K562 (cell line): Measurements from ENCODE around the gene CALHM4. TPM values are rescaled to one million over a fixed set of nuclear protein-coding genes. Genes with fewer than 3 reads are reported as not detected.

Experiments used
- ATAC-seq: fragments of 200-7000 bp; cut with Tn5 transposase; 3 replicates; pipeline ENCODE4 v1.9.1; 2020; ENCODE audit warnings: moderate library complexity
- BruUV-seq: library from RNA; stranded (reverse); fragments of 400-500 nt; replicated peaks from 2 replicates; lab custom pipeline; 2021; lab: Mats Ljungman, UMichigan
- CTCF ChIA-PET: fragments of 300-600 bp; formaldehyde crosslinking; extraction: SDS; loops from one replicate; lab custom pipeline; 2021; ENCODE audit warnings: low intra/inter-chr PET ratio; lab: Yijun Ruan, JAX
- POLR2A ChIA-PET: fragments of 300-600, 350-650 bp; sonication (Branson Sonifier 250); formaldehyde crosslinking; extraction: SDS; loops from one replicate; lab custom pipeline; 2021; ENCODE audit warnings: antibody characterized with exemption, inconsistent platforms; lab: Yijun Ruan, JAX
- DNase-seq, 4 experiments: peaks; one replicate each; pipeline versions ENCODE4 v3.0.0 to v3.0.0-alpha.2; 2011 to 2018; ENCODE audit warnings: low spot score in 3 of 4, mixed read lengths in 3 of 4; ENCODE audit errors: extremely low read depth in 1 of 4
- FAIRE-seq: peaks from 2 replicates; lab custom pipeline; 2011; peaks lifted over from hg19 to GRCh38; lab: Jason Lieb, UNC
- H2AFZ ChIP-seq: 2 replicates; pipeline ENCODE4 v1.6.0; 2011; ENCODE audit warnings: low read depth, low read length, control low read depth, inconsistent platforms
- H3K27ac ChIP-seq: fragments of 200-600 bp; 3 replicates; pipeline ENCODE4 v1.8.0; 2011; ENCODE audit warnings: low read depth, mild to moderate bottlenecking, control low read depth, inconsistent platforms, low read length, moderate library complexity, mixed read lengths; ENCODE audit errors: extremely low read depth
- H3K27me3 ChIP-seq, 2 experiments: fragments of 300-600 bp in 1 of 2; 2 replicates in 1 of 2; 3 replicates in 1 of 2; pipeline versions ENCODE4 v1.6.0 to v1.8.0; 2011; ENCODE audit warnings: inconsistent platforms in 2 of 2, low read length in 2 of 2, mild to moderate bottlenecking in 1 of 2, mixed read lengths in 1 of 2, moderate library complexity in 1 of 2; ENCODE audit not compliant: control insufficient read depth in 2 of 2, insufficient read depth in 2 of 2
- H3K36me3 ChIP-seq: fragments of 300-600 bp; 3 replicates; pipeline ENCODE4 v1.8.0; 2011; ENCODE audit warnings: mild to moderate bottlenecking, low read length, inconsistent platforms; ENCODE audit not compliant: control insufficient read depth, insufficient read depth
- H3K4me1 ChIP-seq, 2 experiments: fragments of 200-600 bp in 1 of 2; replicated peaks in 1 of 2; 2 replicates in 1 of 2; 3 replicates in 1 of 2; pipeline versions ENCODE4 v1.5.1 to v1.8.0; 2011; ENCODE audit warnings: inconsistent platforms in 2 of 2, low read length in 2 of 2, mild to moderate bottlenecking in 1 of 2, mixed read lengths in 1 of 2, moderate library complexity in 1 of 2; ENCODE audit not compliant: control insufficient read depth in 2 of 2, insufficient read depth in 2 of 2
- H3K4me2 ChIP-seq: 2 replicates; pipeline ENCODE4 v1.6.1; 2011; ENCODE audit warnings: low read length, control low read depth, inconsistent platforms, mixed read lengths; ENCODE audit not compliant: insufficient read depth
- H3K4me3 ChIP-seq: fragments of 200-600 bp; sonication (generic), shearing (Covaris generic); 2 replicates; pipeline ENCODE4 v1.5.1; 2016; ENCODE audit warnings: control low read depth, inconsistent platforms
- H3K79me2 ChIP-seq: fragments of 200-600 bp; 3 replicates; pipeline ENCODE4 v1.8.0; 2011; ENCODE audit warnings: low read length, inconsistent platforms; ENCODE audit not compliant: control insufficient read depth, insufficient read depth
- H3K9ac ChIP-seq, 2 experiments: 2 replicates each; pipeline versions ENCODE4 v1.6.0 to v1.6.1; 2011; ENCODE audit warnings: low read depth in 2 of 2, low read length in 2 of 2, control low read depth in 1 of 2, inconsistent platforms in 1 of 2, mild to moderate bottlenecking in 1 of 2, mixed read lengths in 1 of 2; ENCODE audit not compliant: insufficient read depth in 1 of 2
- H3K9me1 ChIP-seq: one replicate; pipeline ENCODE4 v1.6.0; 2011; ENCODE audit warnings: inconsistent platforms, mild to moderate bottlenecking, low read length, moderate library complexity; ENCODE audit not compliant: control insufficient read depth, insufficient read depth
- H3K9me3 ChIP-seq: replicated peaks from 2 replicates; pipeline ENCODE4 v1.5.1; 2011; ENCODE audit warnings: low read depth, low read length, inconsistent platforms; ENCODE audit not compliant: control insufficient read depth, insufficient read depth
- H4K20me1 ChIP-seq: replicated peaks from 2 replicates; pipeline ENCODE4 v1.6.1; 2011; ENCODE audit warnings: low read length, inconsistent platforms, mixed read lengths; ENCODE audit not compliant: control insufficient read depth, insufficient read depth
- EZH2 ChIP-seq: IDR thresholded peaks from 2 replicates; pipeline ENCODE4 v1.6.1; 2012; ENCODE audit warnings: low read depth, mild to moderate bottlenecking, inconsistent platforms, low read length, borderline replicate concordance
- FOXO4 ChIP-seq: fragments of 450-650 bp; formaldehyde crosslinking; IDR thresholded peaks from 2 replicates; pipeline ENCODE4 v1.4.0; 2020; ENCODE audit warnings: mild to moderate bottlenecking, moderate library complexity
- KAT8 ChIP-seq: fragments of 450-650 bp; IDR thresholded peaks from 2 replicates; pipeline ENCODE4 v1.6.1; 2016; ENCODE audit warnings: low read depth, mild to moderate bottlenecking
- L3MBTL2 ChIP-seq: fragments of 450-650 bp; IDR thresholded peaks from 2 replicates; pipeline ENCODE4 v1.6.1; 2016; ENCODE audit warnings: mild to moderate bottlenecking, moderate library complexity
- NCOA6 ChIP-seq: fragments of 450-650 bp; IDR thresholded peaks from 2 replicates; pipeline ENCODE4 v1.6.1; 2017; ENCODE audit warnings: mild to moderate bottlenecking
- NFYB ChIP-seq: IDR thresholded peaks from 2 replicates; pipeline ENCODE4 v1.6.1; 2011; ENCODE audit warnings: mild to moderate bottlenecking, moderate library complexity; ENCODE audit not compliant: insufficient read length; ENCODE audit errors: extremely low read depth
- TGIF2 ChIP-seq: sonication (generic); formaldehyde crosslinking; IDR thresholded peaks from 2 replicates; pipeline ENCODE4 v1.8.1; 2022; ENCODE audit warnings: mild to moderate bottlenecking, missing genetic modification reagents, moderate library complexity
- ZBTB33 ChIP-seq: sonication (generic); formaldehyde crosslinking; IDR thresholded peaks from 2 replicates; pipeline ENCODE4 v1.8.1; 2023; ENCODE audit warnings: mild to moderate bottlenecking, missing genetic modification reagents
- ZNF217 ChIP-seq: sonication (generic); formaldehyde crosslinking; IDR thresholded peaks from 2 replicates; pipeline ENCODE4 v1.8.0; 2022; ENCODE audit warnings: mild to moderate bottlenecking, missing genetic modification reagents
- WGBS: fragments of 100-300 bp; shearing (Covaris generic); methylation state at CpG from one replicate; pipeline ENCODE4 v1.1.6; 2016; ENCODE audit warnings: low coverage, mixed read lengths; ENCODE audit not compliant: insufficient coverage; ENCODE audit errors: missing lambda C conversion rate; 5-methylcytosine and 5-hydroxymethylcytosine counted together
- in situ Hi-C: fragments of 300-500 bp; cut with MboI; formaldehyde crosslinking; loops from 4 replicates; pipeline ENCODE4 v1.15.0; 2018; ENCODE audit warnings: inconsistent platforms, mixed read lengths
- intact Hi-C: fragments of 100-400 bp; cut with micrococcal nuclease; formaldehyde crosslinking; loops from 2 replicates; pipeline ENCODE4 v1.14.2; 2022
- polyA plus RNA-seq, 8 experiments: library from polyadenylated mRNA; depleted of rRNA in 4 of 8; stranded (reverse) in 5 of 8; unstranded in 3 of 8; fragments of >200 nt; fragmentation: Nextera tagmentation in 2 of 8; fragmentation: Illumina TruSeq in 1 of 8; extraction: Ambion mirVana in 2 of 8; extraction: Trizol in 1 of 8; gene quantifications; 2 replicates each; pipeline versions ENCODE4 v1.2.1 to v1.2.3, GENCODE V29; 2011 to 2014; ENCODE audit warnings: inconsistent platforms in 1 of 8, missing spikeins in 1 of 8
- total RNA-seq, 7 experiments: library from RNA; depleted of rRNA in 6 of 7; stranded (reverse); fragments of >200 nt in 6 of 7; fragmentation: Illumina TruSeq in 2 of 7; extraction: Trizol in 2 of 7; gene quantifications; 2 replicates each; pipeline versions ENCODE4 v1.2.1 to v1.2.3, GENCODE V29; 2011 to 2021; ENCODE audit warnings: low replicate concordance in 1 of 7

Gene CALHM4
- total and polyA plus RNA-seq, 9 of the 15 experiments (the other 6 are each of a cell fraction or from before 2014, with no cell fraction given), result not detected

- no peak for TF ChIP-seq TGIF2
- TF ChIP-seq L3MBTL2, result no peak
- TF ChIP-seq EZH2, result no peak
- TF ChIP-seq FOXO4 (CRISPR knock-in tag), result no peak
- TF ChIP-seq NFYB, result no peak
- TF ChIP-seq KAT8, result no peak
- TF ChIP-seq, all 486 proteins: peak for 0
Observed at GRCh38 chr6:116564311-116564710, 10.8 kb downstream of the CALHM4 start (continued).

- Histone ChIP-seq H3K9me3 (no peaks in the 10 kb centered on the region), H2AFZ (peak overlapping the region; percentile 59), H3K4me1 (peaks cover 17 to 25% of the 10 kb centered on the region in 2 experiments), H3K9ac (0 out of 4 replicates have a peak overlapping the region, but pooled peaks of 1 of the 2 experiments have one; percentile 17), H4K20me1 (no peaks in the 10 kb centered on the region), H3K79me2 (peaks cover 6% of the 10 kb centered on the region), H3K4me2 (no peak overlapping the region), H3K4me3 (no peak overlapping the region), H3K27ac (no peak overlapping the region), H3K27me3 (no peaks in the 10 kb centered on the region), H3K9me1 (no peaks in the 10 kb centered on the region), H3K36me3 (no peaks in the 10 kb centered on the region)
- no peak for ATAC-seq
- in situ Hi-C loops (no loop called here), intact Hi-C loops (no loop called here)
- no peak for FAIRE-seq
- BruUV-seq, result no TSS peak
- POLR2A ChIA-PET, result interaction anchor here (0.7 kb wide), 1 partner anchor 198 kb away, joined by 3 read pairs; no protein-coding TSS in a partner anchor
- TF ChIP-seq ZBTB33 (CRISPR knock-in tag) (0 out of 2 replicates have a peak, but pooled peaks have one; percentile 15), NCOA6 (no peak), ZNF217 (CRISPR knock-in tag) (no peak)
- DNase-seq, result no peak
- 88% methylated on average over 39 of the region's 42 CpGs for WGBS
- CTCF ChIA-PET, result no interaction called here
Observed at GRCh38 chr6:116564921-116565872, 11.6 kb downstream of the CALHM4 start.
